ENCODE data around the gene OR5T1.

The OR5T1 gene

DNA sequence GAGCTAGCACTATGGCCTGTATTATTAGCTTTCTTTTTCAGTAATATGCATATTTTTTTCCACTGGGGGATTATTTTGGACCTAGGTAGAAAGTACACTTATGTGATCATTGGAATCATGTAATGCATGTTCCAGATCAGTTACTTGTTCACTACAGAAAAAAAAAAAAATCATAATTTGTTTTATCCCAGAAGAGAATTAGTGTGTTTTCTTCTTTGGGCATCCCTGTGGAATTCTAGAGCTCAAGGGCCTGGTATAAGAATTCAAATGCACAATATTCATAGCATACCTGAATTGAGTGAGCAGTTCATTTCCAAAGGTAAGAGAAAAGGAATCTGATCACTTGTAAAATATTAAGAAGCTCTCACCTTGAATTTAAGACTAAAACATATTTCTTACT is at the start of gene OR5T1:
TSS of gene OR5T1 (plus strand) at position 301 of the 400 bp plus-strand sequence. CDS start 1,485 bp downstream, outside the sequence.
- no peak for DNase-seq (ENCODE audit: low read depth)

DNA sequence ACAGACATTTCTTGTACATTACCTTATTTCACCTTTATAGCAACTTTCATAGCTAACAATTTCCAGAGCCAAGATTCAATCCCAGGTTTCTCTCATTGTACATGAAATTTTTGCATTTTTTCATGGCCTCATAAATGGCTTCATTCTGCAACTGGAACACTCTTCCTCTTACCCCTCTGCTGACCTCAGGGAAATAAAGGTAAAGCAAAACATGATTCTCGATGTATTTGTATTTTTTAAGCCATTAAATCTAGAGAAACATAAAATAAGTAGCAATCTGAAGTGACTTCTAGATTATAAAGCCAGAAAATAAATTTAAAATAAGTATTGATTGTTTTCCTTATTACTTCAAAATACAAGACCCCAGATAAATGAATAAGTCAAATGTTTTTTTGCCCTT is 39.8 kb upstream of the OR5T1 start, which contains the start of gene OR5T2:
TSS of gene OR5T2 (minus strand) at position 101 of the 400 bp plus-strand sequence. CDS start 1,193 bp downstream, outside the sequence.
- DNase-seq (ENCODE audit: low read depth) = no peak

DNA sequence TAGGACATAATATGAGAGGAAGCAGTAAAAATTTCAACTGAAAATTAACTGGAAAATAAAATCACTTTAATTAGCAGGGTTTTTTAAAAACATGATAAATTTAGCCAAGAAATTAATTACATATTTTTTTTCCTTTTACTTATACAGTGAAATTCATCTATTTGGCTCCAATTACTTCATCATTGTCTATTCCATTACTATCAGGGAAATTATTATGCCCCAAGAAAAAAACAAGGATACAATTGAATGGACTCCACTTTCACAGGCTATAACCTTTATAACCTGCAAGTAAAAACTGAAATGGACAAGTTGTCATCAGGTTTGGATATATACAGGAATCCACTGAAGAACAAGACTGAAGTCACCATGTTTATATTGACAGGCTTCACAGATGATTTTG is 22.0 kb upstream of the OR5T1 start, which contains the start of gene OR5T3:
TSS of gene OR5T3 (plus strand) at position 301 of the 400 bp plus-strand sequence. CDS start at position 301, 0 bp downstream.
- DNase-seq (ENCODE audit: low read depth) = no peak

DNA sequence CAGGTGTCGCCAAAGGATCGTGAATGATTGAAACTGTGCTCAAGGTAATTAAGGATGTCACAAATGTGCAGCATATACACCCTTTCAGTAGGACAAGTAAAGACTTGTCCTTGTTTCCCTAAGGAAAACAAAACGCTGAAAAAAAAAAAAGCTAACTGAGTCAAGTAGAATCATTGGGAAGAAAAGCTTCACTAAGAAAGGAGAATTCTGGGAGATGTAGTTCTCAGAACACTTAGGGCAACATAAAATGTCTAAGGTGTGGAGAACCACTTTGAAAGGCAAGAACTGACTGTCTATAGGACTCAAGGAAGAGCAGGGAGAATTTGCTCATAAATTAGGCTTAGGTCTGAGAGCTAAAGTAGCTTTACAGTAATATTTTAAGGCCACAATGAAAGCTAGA is 2.9 kb upstream of the OR5T1 start:
- DNase-seq (ENCODE audit: low read depth) = no peak

DNA sequence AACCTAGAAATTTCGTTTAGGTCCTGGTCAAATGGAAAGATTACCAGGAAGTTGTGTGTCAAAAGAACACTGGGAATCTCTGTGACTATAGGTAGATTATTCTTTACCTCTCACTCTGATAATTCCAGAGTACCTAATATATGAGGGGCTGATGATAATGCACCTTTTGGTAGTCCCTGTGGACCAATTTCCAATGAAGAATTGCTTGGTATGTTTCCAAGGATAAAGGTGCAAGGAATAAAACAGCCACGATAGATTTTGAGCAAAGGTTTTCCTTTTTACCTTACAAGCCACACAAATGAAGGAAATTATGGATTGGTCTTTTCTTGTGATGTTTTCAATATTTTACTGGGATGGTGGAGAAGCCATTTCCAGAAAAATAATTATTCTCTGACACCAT is 18.2 kb downstream of the OR5T1 start, which contains the start of gene OR8H1:
TSS of gene OR8H1 (minus strand) at position 101 of the 400 bp plus-strand sequence. CDS start 1,192 bp downstream, outside the sequence.
- no peak for DNase-seq (ENCODE audit: low read depth)

DNA sequence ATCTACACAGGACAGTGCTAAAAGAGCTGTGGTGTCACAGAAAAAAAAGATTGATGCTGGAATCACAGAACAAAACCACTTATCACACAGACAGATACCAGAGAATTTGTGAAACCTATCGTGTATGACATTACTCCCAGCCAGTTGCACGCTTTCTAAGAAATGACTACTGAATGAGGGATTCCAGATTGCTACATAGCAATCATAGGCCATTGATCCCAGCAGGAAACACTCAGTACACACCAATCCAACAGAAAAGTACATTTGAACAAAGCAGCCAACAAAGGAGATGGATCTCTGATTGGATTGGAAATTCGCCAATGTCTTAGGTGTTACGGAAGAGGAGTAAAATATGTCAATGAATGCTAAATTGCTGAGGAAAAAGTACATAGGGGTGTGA is 22.9 kb downstream of the OR5T1 start:
- DNase-seq (ENCODE audit: low read depth) = no peak

DNA sequence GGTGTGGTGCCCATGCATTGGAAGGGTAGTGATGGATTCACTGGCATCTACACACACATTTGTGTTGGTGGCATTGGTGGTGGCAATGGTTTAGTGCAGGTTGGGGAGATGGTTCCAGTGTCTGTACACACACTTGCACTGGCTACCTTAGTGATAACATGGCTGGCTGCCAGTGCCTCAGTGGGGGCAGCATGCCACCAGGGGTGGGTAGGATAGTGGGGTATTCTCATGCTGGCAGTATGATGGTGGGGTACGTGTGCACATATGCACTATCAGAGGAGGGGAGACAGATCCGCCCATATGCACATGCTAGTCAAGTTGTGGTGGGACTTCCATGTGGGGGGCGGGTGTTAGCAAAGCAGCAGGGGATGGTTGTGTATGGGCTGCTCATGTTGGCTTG is 33.9 kb downstream of the OR5T1 start:
- no peak for DNase-seq (ENCODE audit: low read depth)

DNA sequence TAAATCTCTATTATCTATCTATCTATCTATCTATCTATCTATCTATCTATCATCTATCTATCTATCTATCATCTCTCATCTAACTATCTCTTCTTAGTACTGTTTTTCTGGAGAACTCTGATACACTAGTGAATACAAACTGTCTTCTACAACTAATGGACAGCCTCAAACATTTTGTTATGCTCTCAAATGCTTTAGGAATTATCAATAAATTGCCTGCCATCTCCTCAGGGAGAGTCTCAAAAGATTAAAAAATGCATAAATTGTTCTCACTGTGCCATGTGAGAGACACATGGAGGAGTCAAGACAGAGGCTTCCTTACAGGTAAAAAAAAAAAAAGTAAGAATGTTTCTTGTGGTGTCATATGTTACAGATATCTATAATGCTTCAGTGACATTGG is 40.9 kb downstream of the OR5T1 start, which contains the start of gene OR8K3:
TSS of gene OR8K3 (plus strand) at position 301 of the 400 bp plus-strand sequence. CDS start 3,163 bp downstream, outside the sequence.
- no peak for DNase-seq (ENCODE audit: low read depth)
